HUES48 (cell line): ENCODE results near the gene LIN28B.
"Not testable (repeated sequence)": the region's sequence is repeated elsewhere in the genome, so short reads cannot be mapped to it uniquely, and the experiment has no call there.

ENCODE experiments used
- H3K27ac ChIP-seq: one replicate; pipeline ENCODE4 v1.7.0; 2013; ENCODE audit warnings: low read depth, low read length, inconsistent platforms
- H3K27me3 ChIP-seq: 2 replicates; pipeline ENCODE4 v1.6.1; 2013; ENCODE audit warnings: mild to moderate bottlenecking, low read length; ENCODE audit not compliant: control insufficient read depth, insufficient read depth
- H3K36me3 ChIP-seq: 2 replicates; pipeline ENCODE4 v1.6.1; 2013; ENCODE audit warnings: low read length; ENCODE audit not compliant: control insufficient read depth, insufficient read depth
- H3K4me1 ChIP-seq: 2 replicates; pipeline ENCODE4 v1.6.1; 2013; ENCODE audit warnings: mild to moderate bottlenecking, low read length; ENCODE audit not compliant: control insufficient read depth, insufficient read depth
- H3K4me3 ChIP-seq: 2 replicates; pipeline ENCODE4 v1.5.1; 2013; ENCODE audit warnings: mild to moderate bottlenecking, low read depth, low read length
- H3K9ac ChIP-seq: 2 replicates; pipeline ENCODE4 v1.6.1; 2013; ENCODE audit warnings: mild to moderate bottlenecking, low read depth, low read length, moderate library complexity
- H3K9me3 ChIP-seq: 2 replicates; pipeline ENCODE4 v1.6.1; 2013; ENCODE audit warnings: low read length; ENCODE audit not compliant: control insufficient read depth, insufficient read depth

Gene LIN28B

GRCh38 chr6:105067329-105067728 is 110.4 kb downstream of the LIN28B start:
- Histone ChIP-seq H3K36me3 (peaks cover 4% of the 10 kb centered on the region; the same call in 1 of the 2 replicates), H3K27ac (no peak overlapping the region), H3K4me1 (peaks cover under 1% of the 10 kb centered on the region; the same call in 1 of the 2 replicates), H3K9me3 (no peaks in the 10 kb centered on the region), H3K27me3 (no peaks in the 10 kb centered on the region), H3K9ac (no peak overlapping the region), H3K4me3 (no peak overlapping the region)

DNA sequence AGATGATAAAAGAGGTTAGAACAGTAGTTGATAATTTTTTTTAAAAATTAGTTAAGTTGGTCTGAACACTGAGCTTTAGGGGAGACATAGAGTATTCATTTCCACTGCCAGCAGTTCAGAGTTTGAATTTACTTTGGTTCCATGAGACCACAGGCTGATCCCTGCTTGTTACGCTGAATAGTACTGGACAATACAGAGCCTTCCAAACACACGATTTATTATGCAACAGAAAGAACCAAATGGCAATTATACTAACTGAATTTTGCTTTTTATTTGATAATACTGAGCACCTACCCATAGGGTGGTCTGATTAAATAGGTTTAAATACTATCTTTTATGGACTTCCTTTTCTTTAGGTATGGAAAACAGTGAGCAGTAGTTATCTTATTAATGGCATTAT is 111.5 kb downstream of the LIN28B start:
- H3K4me1 ChIP-seq, result peaks cover 6% of the 10 kb centered on the region; the same call in 1 of the 2 replicates
- no peak overlapping the region for H3K27ac ChIP-seq
- H3K9me3 ChIP-seq, result no peaks in the 10 kb centered on the region
- no peaks in the 10 kb centered on the region for H3K27me3 ChIP-seq
- no peak overlapping the region for H3K4me3 ChIP-seq
- H3K9ac ChIP-seq, result no peak overlapping the region
- peaks cover 4% of the 10 kb centered on the region; the same call in 1 of the 2 replicates for H3K36me3 ChIP-seq

- no peak overlapping the region for H3K9ac ChIP-seq
- peaks cover 6% of the 10 kb centered on the region; the same call in 1 of the 2 replicates for H3K4me1 ChIP-seq
- no peaks in the 10 kb centered on the region for H3K27me3 ChIP-seq
- peaks cover 4% of the 10 kb centered on the region; the same call in 1 of the 2 replicates for H3K36me3 ChIP-seq
- no peaks in the 10 kb centered on the region for H3K9me3 ChIP-seq
- no peak overlapping the region for H3K4me3 ChIP-seq
- H3K27ac ChIP-seq, result no peak overlapping the region
Observed at GRCh38 chr6:105069821-105070445, 113.0 kb downstream of the LIN28B start.

GRCh38 chr6:105072798-105073199 is 115.9 kb downstream of the LIN28B start:
- H3K4me3 ChIP-seq, result no peak overlapping the region
- H3K27me3 ChIP-seq, result no peaks in the 10 kb centered on the region
- no peak overlapping the region for H3K27ac ChIP-seq
- H3K4me1 ChIP-seq, result peaks cover 10% of the 10 kb centered on the region
- no peaks in the 10 kb centered on the region for H3K36me3 ChIP-seq
- no peaks in the 10 kb centered on the region for H3K9me3 ChIP-seq
- no peak overlapping the region for H3K9ac ChIP-seq

DNA sequence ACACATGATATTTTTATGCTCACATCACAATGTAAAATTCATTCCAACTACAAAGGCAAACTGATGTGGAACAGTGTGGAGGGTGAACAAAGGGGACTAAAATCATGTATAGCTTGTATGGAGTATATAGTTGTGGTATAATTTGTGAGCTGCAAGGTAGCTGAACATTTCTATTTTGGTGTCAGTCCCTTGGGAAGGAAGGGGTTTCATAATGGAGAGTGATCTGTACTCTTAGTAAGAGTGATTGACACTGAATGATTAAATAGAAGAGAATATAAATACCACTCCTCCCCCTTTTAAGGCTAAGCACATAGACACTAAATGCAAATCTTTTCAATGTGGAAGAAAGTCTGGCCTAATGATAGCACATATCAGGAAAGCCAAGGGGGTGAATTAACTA is 118.3 kb downstream of the LIN28B start:
- no peaks in the 10 kb centered on the region for H3K27me3 ChIP-seq
- peaks cover 23% of the 10 kb centered on the region for H3K36me3 ChIP-seq
- peaks cover 10% of the 10 kb centered on the region for H3K4me1 ChIP-seq
- H3K9me3 ChIP-seq, result no peaks in the 10 kb centered on the region
- no peak overlapping the region for H3K27ac ChIP-seq
- H3K9ac ChIP-seq, result no peak overlapping the region
- H3K4me3 ChIP-seq, result no peak overlapping the region

DNA sequence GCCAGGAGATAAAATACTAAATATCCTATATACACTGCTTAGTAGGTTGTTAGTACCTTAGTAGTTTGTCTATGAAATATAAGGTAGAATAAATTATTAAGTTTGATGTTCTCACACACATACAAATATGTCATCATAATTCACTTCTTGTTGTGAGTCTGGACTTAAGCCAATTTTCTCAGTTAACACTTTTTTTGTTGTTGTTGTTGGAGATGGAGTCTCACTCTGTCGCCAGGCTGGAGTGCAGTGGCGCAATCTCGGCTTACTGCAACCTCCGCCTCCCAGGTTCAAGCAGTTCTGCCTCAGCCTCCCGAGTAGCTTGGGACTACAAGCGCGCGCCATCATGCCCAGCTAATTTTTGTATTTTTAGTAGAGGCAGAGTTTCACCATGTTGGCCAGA is 119.5 kb downstream of the LIN28B start:
- H3K9me3 ChIP-seq, H3K4me3 ChIP-seq, H3K27me3 ChIP-seq, H3K9ac ChIP-seq, H3K27ac ChIP-seq: not testable (repeated sequence)
- Histone ChIP-seq H3K4me1 (peaks cover 10% of the 10 kb centered on the region), H3K36me3 (peaks cover 31% of the 10 kb centered on the region)

DNA sequence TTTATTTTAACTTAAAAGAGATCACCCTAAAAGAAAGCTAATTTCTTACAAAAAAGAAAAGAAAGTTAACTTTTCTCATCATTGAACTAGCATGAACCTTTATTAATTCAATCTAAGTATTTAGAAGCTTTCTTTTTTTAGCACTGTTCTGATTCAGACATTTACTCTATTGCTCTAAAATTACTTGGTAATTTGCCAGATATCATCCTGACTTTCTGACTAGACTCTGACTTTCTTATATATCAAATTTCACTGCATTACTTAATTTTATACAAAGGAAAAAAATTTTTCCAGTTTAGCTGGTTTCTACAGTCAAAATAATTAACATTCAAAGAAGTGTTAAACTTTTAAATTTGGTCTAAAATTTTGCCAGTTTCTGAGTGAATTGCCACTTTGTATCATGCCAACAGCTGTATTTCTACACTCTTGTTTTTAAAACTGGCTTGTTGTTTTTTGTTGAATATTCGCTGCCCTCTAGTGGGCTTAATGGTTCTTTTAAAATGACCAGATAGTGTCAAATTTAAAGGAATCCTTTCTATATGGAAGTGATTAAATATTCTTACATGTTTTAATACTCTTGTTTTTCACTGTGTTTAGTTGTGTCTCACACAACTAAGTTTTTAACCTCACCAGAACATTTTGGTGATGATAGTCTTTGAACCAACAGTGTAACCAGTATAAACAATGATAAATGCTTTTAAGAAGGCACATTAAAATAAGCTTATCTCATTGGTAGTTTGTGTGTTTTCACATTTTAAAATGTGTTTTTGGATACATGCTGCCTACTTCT is 120.9 kb downstream of the LIN28B start:
- Histone ChIP-seq H3K36me3 (peaks cover 31% of the 10 kb centered on the region), H3K9me3 (no peaks in the 10 kb centered on the region), H3K4me1 (peaks cover 5% of the 10 kb centered on the region), H3K27me3 (no peaks in the 10 kb centered on the region), H3K4me3 (no peak overlapping the region), H3K9ac (no peak overlapping the region), H3K27ac (no peak overlapping the region)

DNA sequence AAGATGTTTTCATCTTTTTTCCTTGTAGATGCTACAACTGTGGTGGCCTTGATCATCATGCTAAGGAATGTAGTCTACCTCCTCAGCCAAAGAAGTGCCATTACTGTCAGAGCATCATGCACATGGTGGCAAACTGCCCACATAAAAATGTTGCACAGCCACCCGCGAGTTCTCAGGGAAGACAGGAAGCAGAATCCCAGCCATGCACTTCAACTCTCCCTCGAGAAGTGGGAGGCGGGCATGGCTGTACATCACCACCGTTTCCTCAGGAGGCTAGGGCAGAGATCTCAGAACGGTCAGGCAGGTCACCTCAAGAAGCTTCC is 121.4 kb downstream of the LIN28B start:
- Histone ChIP-seq H3K27ac (no peak overlapping the region), H3K9ac (no peak overlapping the region), H3K27me3 (no peaks in the 10 kb centered on the region), H3K4me1 (peaks cover 4% of the 10 kb centered on the region), H3K4me3 (no peak overlapping the region), H3K9me3 (no peaks in the 10 kb centered on the region), H3K36me3 (peaks cover 34% of the 10 kb centered on the region)

- no peak overlapping the region for H3K9ac ChIP-seq
- H3K4me1 ChIP-seq, result peaks cover 4% of the 10 kb centered on the region
- no peak overlapping the region for H3K27ac ChIP-seq
- peaks cover 37% of the 10 kb centered on the region for H3K36me3 ChIP-seq
- H3K4me3 ChIP-seq, result no peak overlapping the region
- H3K9me3 ChIP-seq, result no peaks in the 10 kb centered on the region
- H3K27me3 ChIP-seq, result no peaks in the 10 kb centered on the region
Observed at GRCh38 chr6:105080279-105080678, 123.4 kb downstream of the LIN28B start.

- not testable (repeated sequence) for H3K9me3 ChIP-seq, H3K4me3 ChIP-seq, H3K4me1 ChIP-seq, H3K27me3 ChIP-seq, H3K9ac ChIP-seq, H3K27ac ChIP-seq
- peaks cover 37% of the 10 kb centered on the region for H3K36me3 ChIP-seq
Observed at GRCh38 chr6:105081662-105082061, 124.8 kb downstream of the LIN28B start.

GRCh38 chr6:105087571-105088211 is 130.8 kb downstream of the LIN28B start:
- H3K9ac ChIP-seq, result no peak overlapping the region
- no peak overlapping the region for H3K27ac ChIP-seq
- H3K36me3 ChIP-seq, result peaks cover 6% of the 10 kb centered on the region; the same call in 1 of the 2 replicates
- no peaks in the 10 kb centered on the region for H3K27me3 ChIP-seq
- no peaks in the 10 kb centered on the region for H3K4me1 ChIP-seq
- no peak overlapping the region for H3K4me3 ChIP-seq
- no peaks in the 10 kb centered on the region for H3K9me3 ChIP-seq
